EH (cell line): ENCODE results near the gene CPHXL2.

ENCODE experiments used
- DNase-seq: peaks from one replicate; pipeline ENCODE4 v3.0.0-alpha.2; 2015; ENCODE audit warnings: low read depth

The CPHXL2 gene

DNA sequence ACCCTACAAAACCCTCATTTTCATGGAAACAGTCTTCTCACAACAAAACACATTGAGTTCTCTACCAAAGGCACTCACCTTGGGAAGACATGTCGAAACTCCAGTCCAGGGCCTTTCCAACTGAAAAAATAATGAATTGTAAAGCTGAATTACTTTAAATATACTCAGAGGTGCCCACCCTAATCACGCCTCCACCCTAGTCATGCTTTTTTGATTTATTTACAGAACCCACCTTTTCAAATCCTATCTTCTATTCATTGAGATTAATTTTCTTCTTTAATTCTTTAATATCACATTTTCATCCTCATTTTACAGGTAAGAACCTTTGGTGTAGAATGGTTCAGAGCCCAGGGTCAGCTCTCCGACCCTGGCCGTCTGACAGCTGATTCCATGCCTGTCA, at the start of gene CPHXL2:
TSS of gene CPHXL2 (minus strand) at position 101 of the 400 bp plus-strand sequence. CDS start at position 91, 10 bp downstream.
- DNase-seq: no peak

DNA sequence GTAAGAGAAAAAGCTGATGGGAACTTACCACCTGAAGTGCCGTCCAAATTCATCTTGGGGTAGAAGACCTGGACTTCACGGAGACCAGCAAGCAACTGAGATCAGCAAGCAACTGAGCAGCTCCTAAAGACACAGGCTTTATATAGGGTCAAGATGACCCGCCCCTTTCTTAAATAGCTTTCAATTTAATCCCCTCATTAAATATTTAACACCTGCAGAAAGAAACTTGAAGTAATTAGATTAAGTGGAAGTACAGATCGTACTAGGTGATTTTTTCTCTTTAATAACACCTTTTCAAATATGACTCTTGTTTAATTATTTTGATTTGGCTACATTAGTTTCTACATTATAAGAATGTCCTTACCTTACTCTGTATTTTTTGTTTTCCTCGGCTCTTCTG, 49.6 kb upstream of the CPHXL2 start, which contains the start of gene CPHXL:
TSS of gene CPHXL (minus strand) at position 101 of the 400 bp plus-strand sequence. CDS start at position 53, 48 bp downstream.
- DNase-seq: no peak

DNA sequence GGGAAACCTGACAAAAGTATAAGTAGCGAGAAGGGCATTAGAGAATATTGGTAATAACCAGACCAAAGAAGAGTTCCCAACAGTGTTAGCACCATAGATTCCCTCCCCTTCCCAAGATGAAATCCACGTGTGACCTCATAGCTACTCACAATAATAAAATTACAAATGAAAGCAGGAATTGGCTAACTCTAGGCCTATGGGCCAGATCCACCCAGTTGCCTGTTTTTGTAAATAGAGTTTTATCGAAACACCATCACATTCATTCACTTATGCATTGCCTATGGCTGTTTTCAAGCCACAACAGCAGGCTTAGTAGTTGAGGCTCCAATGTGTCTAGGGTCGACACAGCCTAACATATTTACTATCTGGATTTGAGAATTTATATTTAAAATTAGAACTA, 41.6 kb upstream of the CPHXL2 start:
- no peak for DNase-seq

DNA sequence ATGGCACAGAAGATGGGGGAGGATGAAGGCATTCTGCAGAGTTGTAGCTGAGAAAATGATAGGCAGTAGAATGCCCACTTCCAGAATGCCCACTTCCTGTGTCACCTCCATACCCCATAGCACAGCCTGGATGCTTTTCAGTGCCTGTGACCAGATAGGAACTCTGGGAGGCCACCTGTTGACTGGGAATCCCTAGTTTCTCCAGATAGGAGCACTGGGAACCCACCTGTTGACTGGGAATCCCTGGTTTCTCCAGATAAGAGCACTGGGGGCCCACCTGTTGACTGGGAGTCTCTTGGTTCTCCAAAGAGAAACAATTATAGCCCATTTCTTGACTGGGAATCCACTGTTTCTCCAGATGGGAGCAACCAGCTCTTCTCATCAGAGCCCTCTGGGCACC, 37.9 kb upstream of the CPHXL2 start:
- DNase-seq: no peak

DNA sequence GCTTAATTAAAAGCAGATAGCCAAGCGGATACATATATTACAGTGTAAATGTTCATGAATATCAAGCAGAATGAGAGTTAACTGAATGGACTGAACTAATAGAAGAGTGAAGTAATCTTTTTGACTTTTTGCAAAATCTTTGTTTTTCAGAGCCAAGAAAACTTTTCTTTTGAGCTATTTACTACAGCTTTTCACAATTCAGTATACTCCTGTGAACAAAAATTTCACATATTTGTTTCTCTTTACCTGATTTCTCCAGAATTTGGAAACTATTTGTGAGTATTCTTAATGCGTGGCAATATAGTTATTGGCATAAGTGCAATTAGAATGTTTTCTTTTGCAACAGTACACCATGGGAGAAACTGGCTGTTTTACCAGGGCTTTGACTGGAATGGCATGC, 33.5 kb upstream of the CPHXL2 start:
- DNase-seq: no peak

DNA sequence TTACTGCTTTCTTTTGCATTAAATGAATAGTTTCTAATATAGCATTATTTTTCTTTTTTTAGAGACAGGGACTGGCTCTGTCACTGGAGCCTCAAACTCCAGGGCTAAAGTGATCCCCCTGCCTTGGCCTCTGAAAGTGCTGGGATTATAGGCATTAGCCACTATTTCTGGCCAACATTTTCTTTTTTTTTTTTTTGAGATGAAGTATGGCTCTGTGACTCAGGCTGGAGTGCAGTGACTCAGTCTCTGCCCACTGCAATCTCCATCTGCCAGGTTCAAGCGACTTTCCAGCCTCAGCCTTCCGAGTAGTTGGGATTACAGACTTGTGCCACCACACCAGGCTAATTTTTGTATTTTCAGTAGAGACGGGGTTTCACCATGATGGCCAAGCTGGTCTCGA, 26.5 kb upstream of the CPHXL2 start:
- peak; percentile 15 for DNase-seq

DNA sequence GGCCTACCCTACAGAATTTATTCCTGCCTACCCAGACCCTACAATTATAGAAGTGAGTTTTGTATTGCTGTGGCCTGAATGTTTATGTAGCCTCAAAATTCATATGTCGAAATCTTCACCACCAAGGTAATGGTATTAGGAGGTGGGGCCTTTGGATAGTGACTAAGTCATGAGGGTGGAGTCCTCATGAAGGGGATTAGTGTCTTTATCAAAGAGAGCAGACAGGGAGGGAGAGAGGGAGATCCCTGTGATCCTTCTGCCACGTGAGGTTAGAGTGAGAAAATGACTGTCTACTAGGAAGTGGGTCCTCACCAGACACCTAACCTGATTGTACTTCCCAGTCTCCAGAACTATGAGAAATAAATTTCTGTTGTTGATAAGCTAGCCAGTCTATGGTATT, 25.4 kb upstream of the CPHXL2 start:
- no peak for DNase-seq

DNA sequence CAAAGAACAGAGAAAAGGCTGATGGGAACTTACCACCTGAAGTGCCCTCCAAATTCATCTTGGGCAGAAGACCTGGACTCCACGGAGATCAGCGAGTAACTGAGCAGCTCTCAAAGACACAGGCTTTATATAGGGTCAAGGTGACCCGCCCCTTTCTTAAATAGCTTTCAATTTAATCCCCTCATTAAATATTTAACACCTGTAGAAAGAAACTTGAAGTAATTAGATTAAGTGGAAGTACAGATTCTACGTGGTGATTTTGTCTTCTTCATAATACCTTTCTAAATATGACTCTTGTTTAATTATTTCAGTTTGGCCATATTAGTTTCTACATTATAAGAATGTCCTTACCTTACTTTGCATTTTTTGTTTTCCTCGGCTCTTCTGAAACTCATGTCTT, 24.6 kb upstream of the CPHXL2 start, which contains the start of gene DUXB:
TSS of gene DUXB (minus strand) at position 101 of the 400 bp plus-strand sequence. CDS start at position 58, 43 bp downstream.
- DNase-seq: no peak

DNA sequence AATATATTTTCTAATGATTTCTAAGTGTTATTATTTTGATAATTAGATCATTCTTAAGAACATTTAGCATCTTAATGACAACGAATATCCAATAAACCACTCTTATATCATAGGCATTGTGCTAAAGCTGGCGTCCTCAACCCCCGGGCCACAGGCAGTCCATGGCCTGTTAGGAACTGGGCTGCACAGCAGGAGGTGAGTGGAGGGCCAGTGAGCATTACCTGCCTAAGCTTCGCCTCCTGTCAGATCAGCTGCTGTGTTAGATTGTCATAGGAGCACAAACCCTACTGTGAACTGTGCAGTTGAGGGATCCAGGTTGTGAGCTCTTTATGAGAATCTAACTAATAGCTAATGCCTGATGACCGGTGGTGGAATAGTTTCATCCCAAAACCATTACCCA, 20.8 kb upstream of the CPHXL2 start:
- no peak for DNase-seq

DNA sequence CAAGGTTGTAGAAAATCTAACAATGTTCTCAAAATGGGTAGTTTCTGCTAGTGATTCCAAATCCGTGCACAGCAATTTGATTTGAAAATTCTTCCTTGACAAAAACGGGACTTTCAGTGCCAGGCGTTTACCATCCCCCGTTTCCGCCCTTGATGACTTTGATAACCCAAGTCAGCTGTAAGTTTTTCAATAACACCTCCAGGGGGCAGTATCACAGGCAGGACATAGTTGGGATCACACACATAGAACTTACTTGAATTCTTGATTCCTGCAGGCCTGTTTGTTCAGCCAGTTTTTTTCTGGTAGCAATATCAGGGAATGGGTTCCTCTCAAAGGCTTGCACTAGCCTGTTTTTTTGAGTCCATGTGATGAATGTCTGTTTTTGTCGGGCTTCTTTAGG, 18.9 kb upstream of the CPHXL2 start:
- DNase-seq: peak; percentile 4

DNA sequence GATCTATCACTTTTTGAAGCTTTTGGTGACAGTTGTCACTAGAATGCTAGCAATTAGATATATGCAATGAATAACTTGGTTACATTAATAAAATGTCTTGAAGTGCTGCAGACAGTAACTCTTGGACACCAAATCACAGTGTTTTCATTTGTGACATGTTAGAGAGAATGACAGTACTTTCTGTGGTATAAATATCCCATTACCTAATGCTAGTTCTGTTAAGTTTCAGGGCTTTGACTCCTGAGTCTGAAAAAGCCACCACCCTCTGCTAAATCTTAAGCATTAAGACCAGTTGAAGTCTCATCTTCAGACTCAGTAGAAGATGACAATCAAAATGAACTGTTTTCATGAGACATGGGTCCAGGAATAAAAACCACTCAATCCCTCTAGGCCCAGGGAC, 10.6 kb upstream of the CPHXL2 start:
- DNase-seq: no peak

DNA sequence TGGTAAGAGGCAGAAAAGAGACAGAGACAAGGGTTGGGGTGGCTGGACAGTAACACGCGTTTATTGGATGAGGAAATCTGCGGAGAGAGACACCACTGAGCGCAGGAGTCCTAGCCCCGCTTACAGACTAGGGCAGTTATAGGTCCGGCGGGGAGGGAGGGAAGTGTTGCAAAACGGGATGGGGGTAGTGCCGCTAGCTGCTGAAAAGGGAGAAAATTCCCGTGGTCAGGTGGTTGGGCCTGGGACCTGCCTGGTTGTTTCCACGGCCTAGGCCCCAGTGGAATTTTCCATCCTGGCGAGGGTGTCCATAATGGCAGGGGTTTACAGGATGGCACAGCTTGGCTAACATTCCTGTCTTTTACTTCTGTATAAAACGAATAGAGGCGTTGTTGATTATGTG, 5.5 kb upstream of the CPHXL2 start:
- DNase-seq: no peak

DNA sequence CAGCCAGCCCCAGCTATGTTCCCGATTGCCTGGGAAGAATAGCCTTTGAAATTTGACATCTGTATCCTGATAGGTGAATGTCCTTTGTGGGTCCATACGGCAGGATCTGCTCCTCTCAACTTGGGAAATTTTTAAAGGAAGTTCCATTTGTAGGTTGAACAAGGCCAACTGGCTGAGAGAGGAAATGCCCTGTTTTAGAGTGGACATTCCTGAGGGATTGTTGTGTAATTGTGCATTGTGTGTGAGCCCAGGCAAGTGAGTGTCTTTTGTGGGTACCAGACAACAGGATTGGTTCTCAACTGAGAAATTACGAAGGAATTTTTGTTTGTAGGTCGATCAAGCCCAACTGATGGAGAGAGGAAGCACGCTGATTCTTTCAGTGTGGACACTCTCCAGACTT, 2.6 kb upstream of the CPHXL2 start:
- DNase-seq: peak; percentile 6

DNA sequence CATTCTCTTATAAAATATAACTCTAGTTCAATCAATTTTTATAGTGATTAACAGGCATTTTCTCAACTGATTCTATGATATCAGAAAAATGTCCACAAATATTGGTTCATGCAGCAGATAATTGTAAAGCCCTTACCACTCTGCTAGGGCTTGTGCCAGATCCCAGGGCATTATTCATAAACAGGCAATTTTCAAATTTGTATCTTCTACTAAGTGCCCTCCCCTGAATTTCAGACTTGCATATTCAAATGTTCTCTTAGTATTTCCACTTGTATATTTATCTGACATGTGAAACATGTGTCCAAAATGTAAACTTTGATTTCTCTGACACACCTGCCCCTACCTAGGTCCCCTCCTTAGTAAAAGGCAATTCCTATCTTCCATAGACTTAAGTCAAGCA, 9.3 kb downstream of the CPHXL2 start:
- no peak for DNase-seq

DNA sequence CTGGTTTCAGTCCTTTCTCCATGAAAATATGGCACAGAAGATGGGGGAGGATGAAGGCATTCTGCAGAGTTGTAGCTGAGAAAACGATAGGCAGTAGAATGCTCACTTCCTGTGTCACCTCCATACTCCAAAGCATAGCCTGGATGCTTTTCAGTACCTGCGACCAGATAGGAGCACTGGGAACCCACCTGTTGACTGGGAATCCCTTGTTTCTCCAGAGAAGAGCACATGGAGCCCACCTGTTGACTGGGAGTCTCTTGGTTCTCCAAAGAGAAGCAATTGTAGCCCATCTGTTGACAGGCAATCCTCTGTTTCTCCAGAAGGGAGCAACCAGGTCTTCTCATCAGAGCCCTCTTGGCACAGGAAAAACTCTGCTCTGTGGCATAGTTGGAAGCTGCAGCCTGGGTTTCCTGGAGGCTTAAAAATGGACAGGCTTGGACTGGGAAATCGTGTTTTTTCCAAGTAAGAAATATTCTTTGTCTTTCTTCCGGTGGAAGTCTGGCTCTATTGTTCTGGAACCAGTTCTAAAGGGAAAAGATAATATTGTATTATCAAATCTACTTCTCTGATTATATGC, 16.0 kb downstream of the CPHXL2 start:
- DNase-seq: no peak

DNA sequence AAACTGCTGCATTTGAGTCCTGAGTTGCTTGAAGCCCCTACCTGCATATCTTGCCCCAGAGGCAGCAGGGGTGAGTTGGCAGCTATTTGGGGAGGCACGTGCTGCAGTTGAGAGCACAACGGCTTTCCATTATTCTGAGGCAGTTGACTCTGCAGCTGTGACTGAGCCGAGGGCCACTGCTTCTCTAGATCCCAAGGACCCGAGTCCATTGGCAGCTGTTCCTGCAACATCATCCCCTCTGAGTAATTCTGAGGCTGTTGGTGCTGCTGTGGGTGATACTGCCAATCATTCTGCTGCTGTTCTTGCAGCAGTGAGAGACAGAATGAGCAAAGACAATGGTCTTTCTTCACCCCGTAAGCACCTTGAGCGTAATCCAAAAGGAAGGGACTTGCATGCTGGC, 16.5 kb downstream of the CPHXL2 start:
- DNase-seq: no peak

DNA sequence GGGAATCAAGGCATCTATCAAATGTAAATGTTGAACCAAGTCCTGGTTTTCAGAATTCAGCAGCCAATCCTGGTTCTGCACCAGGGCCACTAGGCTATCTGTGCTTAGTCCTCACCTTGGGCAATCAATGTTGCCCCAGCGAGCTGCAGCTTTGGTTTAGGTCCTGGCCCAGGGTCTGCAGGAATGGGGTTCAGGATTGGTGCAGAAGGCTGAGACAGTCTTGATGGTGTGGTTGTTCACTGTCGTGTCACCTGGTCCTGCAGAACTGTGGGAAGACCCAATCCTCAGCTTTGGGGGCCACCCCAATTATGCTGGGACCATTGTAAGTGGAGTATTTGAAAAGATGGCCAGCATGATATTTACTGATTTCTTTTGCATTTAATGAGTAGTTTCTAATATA, 18.6 kb downstream of the CPHXL2 start:
- DNase-seq: no peak

DNA sequence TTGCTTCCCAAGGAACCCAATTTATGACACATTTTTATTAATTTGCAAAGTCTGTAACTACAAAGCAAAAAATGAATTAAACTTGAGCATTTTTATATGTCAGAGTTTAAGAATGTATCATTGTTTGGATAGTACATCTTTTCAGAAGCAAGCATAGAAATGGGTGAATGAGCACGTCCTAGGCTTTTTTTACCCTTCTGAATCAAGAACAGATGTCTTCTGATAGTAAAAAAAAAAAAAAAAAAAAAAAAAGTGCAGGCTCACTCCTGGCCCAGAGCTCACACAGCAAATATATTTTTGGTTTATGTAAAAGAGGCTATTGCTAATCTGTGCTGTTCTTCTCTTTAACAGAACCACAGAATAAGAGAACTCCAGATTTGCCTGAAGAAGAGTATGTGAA, 22.9 kb downstream of the CPHXL2 start:
- DNase-seq: peak; percentile 91

DNA sequence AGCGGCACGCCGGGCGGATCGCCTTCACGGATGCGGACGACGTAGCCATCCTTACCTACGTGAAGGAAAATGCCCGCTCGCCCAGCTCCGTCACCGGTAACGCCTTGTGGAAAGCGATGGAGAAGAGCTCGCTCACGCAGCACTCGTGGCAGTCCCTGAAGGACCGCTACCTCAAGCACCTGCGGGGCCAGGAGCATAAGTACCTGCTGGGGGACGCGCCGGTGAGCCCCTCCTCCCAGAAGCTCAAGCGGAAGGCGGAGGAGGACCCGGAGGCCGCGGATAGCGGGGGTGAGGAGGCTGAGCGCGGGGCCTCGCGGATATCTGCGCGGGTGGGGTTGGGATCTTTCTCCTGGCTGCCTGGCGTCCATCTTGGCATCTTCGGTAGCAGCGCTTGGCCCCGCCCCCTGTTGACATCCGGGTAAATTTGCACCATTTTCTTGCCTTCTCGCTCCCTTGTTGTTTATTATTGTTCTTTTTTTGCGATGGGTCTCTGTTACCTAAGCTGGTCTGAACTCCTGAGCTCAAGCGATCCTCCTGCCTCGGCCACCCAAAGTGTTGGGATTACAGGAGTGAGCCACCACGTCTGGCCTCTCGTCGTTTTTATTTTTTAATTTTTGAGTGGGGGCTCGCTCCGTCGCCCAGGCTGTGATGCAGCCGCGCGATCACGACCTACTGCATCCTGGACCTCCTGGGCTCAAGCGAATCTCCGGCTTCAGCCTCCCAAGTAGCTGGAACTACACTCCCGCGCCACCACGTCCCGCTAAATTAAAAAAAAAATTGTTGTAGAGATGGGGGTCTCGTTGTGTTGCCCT, 28.3 kb downstream of the CPHXL2 start:
- peak; percentile 77 for DNase-seq

DNA sequence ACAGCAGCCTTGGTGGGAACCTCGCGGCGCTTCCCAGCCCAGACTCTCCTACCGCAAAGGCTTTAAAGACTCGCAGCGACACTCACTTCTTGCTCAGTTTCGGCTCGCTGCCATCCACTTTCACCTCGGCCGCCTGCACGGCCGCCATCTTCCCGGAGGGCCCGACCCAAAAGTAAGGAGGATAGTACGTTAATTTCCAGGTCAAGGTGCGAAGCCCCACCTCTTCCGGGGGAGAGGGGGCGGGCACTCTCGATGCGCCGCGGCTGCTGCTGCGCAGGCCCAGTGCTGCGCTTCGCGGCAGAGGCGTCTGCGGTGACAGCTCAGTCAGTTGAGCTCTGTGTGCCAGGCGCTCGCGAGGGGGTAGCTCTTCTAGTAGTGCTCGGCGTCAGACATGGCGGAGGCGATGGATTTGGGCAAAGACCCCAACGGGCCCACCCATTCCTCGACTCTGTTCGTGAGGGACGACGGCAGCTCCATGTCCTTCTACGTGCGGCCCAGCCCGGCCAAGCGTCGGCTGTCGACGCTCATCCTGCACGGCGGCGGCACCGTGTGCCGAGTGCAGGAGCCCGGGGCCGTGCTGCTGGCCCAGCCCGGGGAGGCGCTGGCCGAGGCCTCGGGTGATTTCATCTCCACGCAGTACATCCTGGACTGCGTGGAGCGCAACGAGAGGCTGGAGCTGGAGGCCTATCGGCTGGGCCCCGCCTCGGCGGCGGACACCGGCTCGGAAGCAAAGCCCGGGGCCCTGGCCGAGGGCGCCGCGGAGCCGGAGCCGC, 29.1 kb downstream of the CPHXL2 start, which contains the start of the genes KARS1 and TERF2IP:
TSS of gene KARS1 (minus strand) at position 174 of the 773 bp plus-strand sequence. CDS start at position 148, 26 bp downstream.
TSS of gene TERF2IP (plus strand) at position 282 of the 773 bp plus-strand sequence. CDS start at position 392, 110 bp downstream.
- peak; percentile 93 for DNase-seq

DNA sequence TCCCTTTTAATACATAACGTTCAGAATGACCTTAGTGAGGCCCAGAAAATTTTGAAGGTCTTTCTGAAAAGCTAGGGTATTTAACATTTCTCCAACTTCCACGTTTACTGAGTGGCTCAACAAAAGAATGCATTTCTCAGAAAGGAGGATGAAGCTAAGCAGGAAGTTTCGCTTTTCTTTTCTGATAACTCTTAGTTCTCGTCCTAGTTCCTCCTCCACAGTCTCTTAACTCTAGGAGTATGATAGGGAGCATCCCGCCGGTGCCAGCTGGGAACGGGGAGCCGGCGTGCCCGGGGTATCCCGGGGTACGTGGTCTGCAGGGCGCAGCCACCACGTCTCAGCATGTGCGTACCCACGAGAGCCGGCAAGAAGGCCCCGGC, 29.7 kb downstream of the CPHXL2 start:
- no peak for DNase-seq

DNA sequence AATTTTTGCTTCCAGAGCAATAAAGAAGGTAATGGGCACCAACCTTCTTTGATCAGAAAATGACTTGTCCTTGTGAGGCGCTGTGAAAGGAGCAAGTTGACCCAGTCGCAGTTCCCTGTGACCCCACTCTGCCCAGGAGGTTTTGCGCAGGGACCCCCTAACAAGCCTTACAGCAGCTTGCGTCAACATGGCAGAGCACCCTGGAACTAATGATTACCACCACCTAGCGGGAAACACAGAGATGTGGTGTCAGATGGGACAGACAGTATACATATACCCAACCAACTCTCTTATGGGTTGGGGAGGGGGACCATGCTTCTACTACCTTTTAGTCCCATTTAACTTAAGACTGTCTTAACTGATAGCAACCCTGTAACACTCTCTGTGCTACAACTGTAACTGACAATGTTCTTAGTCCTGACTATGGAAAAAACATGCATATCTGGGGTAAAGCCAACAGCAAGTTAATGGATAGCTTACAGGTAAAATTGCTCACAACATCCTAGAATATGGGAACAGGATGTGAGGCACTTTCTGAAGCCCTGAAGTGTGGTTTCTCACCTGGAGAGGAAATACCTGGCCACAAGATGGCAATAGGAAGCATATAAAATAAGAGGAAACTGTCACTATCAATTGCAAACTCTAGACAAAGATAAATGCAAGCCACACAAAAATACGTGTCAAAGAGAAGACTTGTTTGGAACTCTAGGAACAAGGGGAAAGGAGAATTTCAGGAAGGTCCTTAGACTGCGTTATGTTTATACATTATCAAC, 32.4 kb downstream of the CPHXL2 start:
- no peak for DNase-seq
